Body of pancreas (tissue), 4 donors: ENCODE data around the gene GAS1. TPM values are rescaled to one million over a fixed set of nuclear protein-coding genes. Genes with fewer than 3 reads are reported as not detected.

Experiments
- ATAC-seq: fragments of 150-250 bp; one replicate; pipeline ENCODE4 v1.9.1; 2016
- DNase-seq, 4 donors: peaks; one replicate each; pipeline ENCODE4 v3.0.0-alpha.2; 2019
- H3K27ac ChIP-seq, 4 donors: fragments of 200-600 bp; sonication (generic); 1 replicate in 3 of 4; 2 replicates in 1 of 4; pipeline versions ENCODE4 v1.5.1 to v1.6.1; 2016 to 2019; ENCODE audit warnings: mild to moderate bottlenecking in 1 of 4, mixed read lengths in 1 of 4, moderate library complexity in 1 of 4
- H3K27me3 ChIP-seq, 2 donors: fragments of 200-600 bp; sonication (generic); one replicate each; pipeline ENCODE4 v1.6.0; 2016; ENCODE audit warnings: mild to moderate bottlenecking in 1 of 2
- H3K36me3 ChIP-seq, 2 donors: fragments of 200-600 bp; sonication (generic); replicated peaks in 1 of 2; 2 replicates each; pipeline ENCODE4 v1.5.1; 2016; ENCODE audit warnings: low read depth in 2 of 2; ENCODE audit not compliant: insufficient read depth in 1 of 2
- H3K4me1 ChIP-seq: fragments of 200-600 bp; sonication (generic); one replicate; pipeline ENCODE4 v1.6.0; 2016
- H3K4me3 ChIP-seq, 2 donors: fragments of 200-600 bp; sonication (generic); 1 replicate in 1 of 2; 2 replicates in 1 of 2; pipeline ENCODE4 v1.5.1; 2016 to 2019
- H3K9me3 ChIP-seq, 3 donors: fragments of 200-600 bp; sonication (generic); 1 replicate in 2 of 3; 2 replicates in 1 of 3; pipeline ENCODE4 v1.5.1; 2016
- POLR2A ChIP-seq, 3 donors: fragments of 450-650 bp; IDR thresholded peaks; one replicate each; pipeline ENCODE4 v1.6.1; 2016; ENCODE audit warnings: antibody characterized with exemption in 3 of 3, mild to moderate bottlenecking in 2 of 3
- WGBS, 2 donors: methylation state at CpG; one replicate each; pipeline ENCODE4 v1.1.5; 2017; 5-methylcytosine and 5-hydroxymethylcytosine counted together
- intact Hi-C: fragments of 100-400 bp; cut with DNase I; formaldehyde crosslinking; loops from one replicate; pipeline ENCODE4 v1.15.1; 2023
- total RNA-seq, 2 donors: library from RNA; depleted of rRNA; stranded (reverse); fragments of >200 nt; gene quantifications; one replicate each; pipeline ENCODE4 v1.1.0, GENCODE V29; 2016
- TF ChIP-seq, protein P1 (sequence below), 7 experiments: fragments of 450-650 bp in 4 of 7; fragments of 200-600 bp in 3 of 7; sonication (generic) in 3 of 7; IDR thresholded peaks; one replicate each; pipeline ENCODE4 v1.5.1; 2016 to 2019; ENCODE audit warnings: antibody characterized with exemption in 7 of 7

GAS1 gene
- total RNA-seq, 2 donors from 2014 or later, result 29.1 to 37.6 TPM

GRCh38 chr9:86903734-86904085 lies 43.6 kb downstream of the GAS1 start:
- Histone ChIP-seq H3K27ac (no peak overlapping the region), H3K4me3 (no peak overlapping the region), H3K9me3 (no peaks in the 10 kb centered on the region), H3K4me1 (peaks cover 7% of the 10 kb centered on the region), H3K36me3 (no peaks in the 10 kb centered on the region), H3K27me3 (no peaks in the 10 kb centered on the region)
- no peak for TF ChIP-seq POLR2A (IDR thresholded peaks at IDR 0.05)
- TF ChIP-seq, protein P1, sequence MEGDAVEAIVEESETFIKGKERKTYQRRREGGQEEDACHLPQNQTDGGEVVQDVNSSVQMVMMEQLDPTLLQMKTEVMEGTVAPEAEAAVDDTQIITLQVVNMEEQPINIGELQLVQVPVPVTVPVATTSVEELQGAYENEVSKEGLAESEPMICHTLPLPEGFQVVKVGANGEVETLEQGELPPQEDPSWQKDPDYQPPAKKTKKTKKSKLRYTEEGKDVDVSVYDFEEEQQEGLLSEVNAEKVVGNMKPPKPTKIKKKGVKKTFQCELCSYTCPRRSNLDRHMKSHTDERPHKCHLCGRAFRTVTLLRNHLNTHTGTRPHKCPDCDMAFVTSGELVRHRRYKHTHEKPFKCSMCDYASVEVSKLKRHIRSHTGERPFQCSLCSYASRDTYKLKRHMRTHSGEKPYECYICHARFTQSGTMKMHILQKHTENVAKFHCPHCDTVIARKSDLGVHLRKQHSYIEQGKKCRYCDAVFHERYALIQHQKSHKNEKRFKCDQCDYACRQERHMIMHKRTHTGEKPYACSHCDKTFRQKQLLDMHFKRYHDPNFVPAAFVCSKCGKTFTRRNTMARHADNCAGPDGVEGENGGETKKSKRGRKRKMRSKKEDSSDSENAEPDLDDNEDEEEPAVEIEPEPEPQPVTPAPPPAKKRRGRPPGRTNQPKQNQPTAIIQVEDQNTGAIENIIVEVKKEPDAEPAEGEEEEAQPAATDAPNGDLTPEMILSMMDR (IDR thresholded peaks at IDR 0.05), result no peak
- DNase-seq (no peak), ATAC-seq (no peak)
- intact Hi-C loops, result no loop called here
- WGBS, 2 donors, result 58 to 76% methylated on average over 2 of the region's 2 CpGs

DNA sequence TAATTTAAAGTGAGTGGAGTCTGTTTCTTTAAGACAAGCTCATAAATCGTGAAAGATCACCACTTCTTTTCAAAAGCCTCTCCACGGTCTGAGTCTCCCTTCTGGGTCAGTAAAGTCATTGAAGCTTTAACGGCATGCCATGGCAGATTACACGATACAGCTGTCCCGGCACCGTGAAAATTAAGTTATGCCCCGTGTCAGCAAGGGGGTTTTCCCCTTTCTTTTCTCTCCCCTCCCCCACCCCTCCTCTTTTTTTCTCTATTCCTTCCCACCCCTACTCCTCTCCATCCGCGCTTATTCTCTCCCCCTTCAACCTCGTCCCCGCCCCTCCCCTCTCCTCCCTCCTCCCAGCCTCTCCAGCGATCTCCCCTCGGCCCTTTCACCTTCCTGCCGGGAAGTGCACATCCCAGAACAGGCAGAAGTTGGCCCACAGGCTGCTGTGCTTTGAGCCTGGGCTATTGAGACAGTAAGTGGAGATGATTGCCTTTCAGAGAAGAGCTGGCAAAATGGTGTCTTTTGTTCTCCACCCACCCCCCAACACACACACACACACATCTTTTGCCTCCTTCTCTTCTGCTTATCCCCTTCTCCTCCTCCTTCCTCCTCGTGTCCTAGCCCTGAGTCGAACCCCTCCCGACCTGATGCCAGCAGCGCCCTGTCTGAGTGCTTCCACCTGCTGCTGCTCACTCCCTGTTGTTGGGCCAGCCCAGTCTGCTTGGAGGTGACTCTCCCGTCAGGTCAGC lies 44.1 kb downstream of the GAS1 start:
- no peaks in the 10 kb centered on the region for H3K27me3 ChIP-seq
- 29 to 31% methylated on average over 18 to 19 of the region's 19 CpGs for WGBS, 2 donors
- peaks cover 7% of the 10 kb centered on the region for H3K4me1 ChIP-seq
- H3K4me3 ChIP-seq, result no peak overlapping the region
- H3K36me3 ChIP-seq, result no peaks in the 10 kb centered on the region
- no peak for TF ChIP-seq POLR2A (IDR thresholded peaks at IDR 0.05)
- TF ChIP-seq, protein P1 (IDR thresholded peaks at IDR 0.05), result no peak
- DNase-seq (no peak), ATAC-seq (no peak)
- intact Hi-C loops, result no loop called here
- H3K9me3 ChIP-seq, result no peaks in the 10 kb centered on the region
- H3K27ac ChIP-seq, result no peak overlapping the region

DNA sequence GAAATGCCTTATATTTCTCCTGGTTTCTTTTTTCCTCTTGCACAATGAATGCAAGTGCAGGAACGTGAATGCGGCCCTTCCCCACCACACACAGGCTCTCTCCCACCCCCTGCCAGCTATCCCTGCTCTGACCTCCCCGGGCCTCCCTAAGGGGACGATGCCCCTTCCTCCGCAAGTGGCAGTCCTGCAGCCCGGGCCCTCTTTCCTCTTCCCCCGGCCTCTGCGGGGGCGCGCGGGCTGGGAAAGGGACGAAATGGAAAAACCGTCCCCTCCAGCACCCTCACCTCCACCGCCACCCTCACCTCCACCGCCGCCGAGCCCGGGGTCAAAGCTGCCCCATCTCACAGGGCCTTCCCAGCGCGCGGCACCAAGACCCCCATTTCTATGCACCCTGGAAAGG lies 44.7 kb downstream of the GAS1 start:
- intact Hi-C loops, result no loop called here
- no peak for TF ChIP-seq POLR2A (IDR thresholded peaks at IDR 0.05)
- TF ChIP-seq, protein P1 (IDR thresholded peaks at IDR 0.05), result no peak
- Histone ChIP-seq H3K27me3 (no peaks in the 10 kb centered on the region), H3K27ac (no peak overlapping the region), H3K36me3 (no peaks in the 10 kb centered on the region), H3K9me3 (no peaks in the 10 kb centered on the region), H3K4me1 (peaks cover 7% of the 10 kb centered on the region), H3K4me3 (no peak overlapping the region)
- 42 to 57% methylated on average over 21 of the region's 21 CpGs for WGBS, 2 donors
- ATAC-seq (no peak), DNase-seq (no peak)

DNA sequence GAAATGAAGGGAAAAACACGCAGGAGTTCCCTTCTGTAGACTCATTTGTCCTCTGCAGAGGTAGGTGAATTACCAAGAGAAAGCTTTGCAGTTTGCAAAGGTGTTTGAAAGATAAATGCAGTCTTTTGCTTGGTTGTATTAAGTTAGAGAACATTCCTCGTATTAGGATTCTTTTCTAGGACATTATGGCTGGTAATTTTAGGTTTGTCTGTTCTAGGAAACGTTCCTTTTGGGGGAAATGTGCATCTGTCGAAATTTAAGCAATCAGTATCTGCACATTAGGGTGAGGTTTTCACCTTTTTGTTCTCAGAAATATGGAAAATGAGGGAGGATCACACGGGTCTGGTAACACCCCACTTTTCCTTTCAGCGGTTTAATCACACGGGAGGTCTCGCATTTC lies 45.1 kb downstream of the GAS1 start:
- no peak for ATAC-seq
- H3K27ac ChIP-seq, result no peak overlapping the region
- H3K36me3 ChIP-seq, result no peaks in the 10 kb centered on the region
- H3K4me1 ChIP-seq, result peaks cover 7% of the 10 kb centered on the region
- intact Hi-C loops, result no loop called here
- DNase-seq, result no peak
- H3K4me3 ChIP-seq, result no peak overlapping the region
- 59 to 79% methylated on average over 8 of the region's 8 CpGs for WGBS, 2 donors
- H3K9me3 ChIP-seq, result no peaks in the 10 kb centered on the region
- no peaks in the 10 kb centered on the region for H3K27me3 ChIP-seq
- TF ChIP-seq, protein P1 (IDR thresholded peaks at IDR 0.05), result no peak
- no peak for TF ChIP-seq POLR2A (IDR thresholded peaks at IDR 0.05)

GRCh38 chr9:86901511-86901910 lies 45.8 kb downstream of the GAS1 start:
- WGBS, 2 donors, result 76 to 89% methylated on average over 3 of the region's 3 CpGs
- Histone ChIP-seq H3K27me3 (no peaks in the 10 kb centered on the region), H3K36me3 (no peaks in the 10 kb centered on the region), H3K4me3 (no peak overlapping the region), H3K4me1 (peaks cover 7% of the 10 kb centered on the region), H3K27ac (no peak overlapping the region), H3K9me3 (no peaks in the 10 kb centered on the region)
- intact Hi-C loops, result no loop called here
- ATAC-seq (no peak), DNase-seq (no peak)
- no peak for TF ChIP-seq POLR2A (IDR thresholded peaks at IDR 0.05)
- TF ChIP-seq, protein P1 (IDR thresholded peaks at IDR 0.05), result no peak
